ENCODE results near the gene RFLNA.

RFLNA gene

GRCh38 chr12:124319368-124320050, 24.6 kb downstream of the RFLNA start:
- Histone ChIP-seq H3K36me3 (ENCODE audit: insufficient read depth, low read length) (peaks cover 11% of the 10 kb centered on the region; the same call in 1 of the 2 replicates), H3K27me3 (ENCODE audit: insufficient read depth, low read length, poor library complexity, severe bottlenecking) (no peaks in the 10 kb centered on the region), H3K9ac (ENCODE audit: low read depth, low read length, poor library complexity, severe bottlenecking) (no peak overlapping the region), H3K4me2 (ENCODE audit: low read depth, low read length, poor library complexity, severe bottlenecking) (no peak overlapping the region), H3K4me1 (ENCODE audit: insufficient read depth, low read length, poor library complexity, severe bottlenecking) (no peaks in the 10 kb centered on the region), H3F3A (ENCODE audit: low read depth) (no peaks in the 10 kb centered on the region), H3K9me3 (ENCODE audit: insufficient read depth, low read depth, low read length) (peaks cover 10% of the 10 kb centered on the region; the same call in 1 of the 2 replicates), H3K4me3 (ENCODE audit: low read length, poor library complexity, severe bottlenecking) (no peak overlapping the region), H2AFZ (ENCODE audit: low read length) (no peak overlapping the region), H4K20me1 (ENCODE audit: insufficient read depth, low read length, poor library complexity, severe bottlenecking) (no peaks in the 10 kb centered on the region), H3K9me2 (replicated peaks; ENCODE audit: low read depth, low read length) (no peaks in the 10 kb centered on the region), H3K79me2 (ENCODE audit: insufficient read depth, low read length) (no peaks in the 10 kb centered on the region)
- no peak for TF ChIP-seq CTCF (conservative IDR thresholded peaks at IDR 0.05; ENCODE audit: low read length)
- no peak for TF ChIP-seq EZH2phosphoT487 (IDR thresholded peaks at IDR 0.05; ENCODE audit: borderline replicate concordance)

GRCh38 chr12:124321040-124321481, 26.2 kb downstream of the RFLNA start:
- no peak overlapping the region for H3K4me2 ChIP-seq (ENCODE audit: low read depth, low read length, poor library complexity, severe bottlenecking)
- H3K9me3 ChIP-seq (ENCODE audit: insufficient read depth, low read depth, low read length): peaks cover 10% of the 10 kb centered on the region; the same call in 1 of the 2 replicates
- H3K9ac ChIP-seq (ENCODE audit: low read depth, low read length, poor library complexity, severe bottlenecking): no peak overlapping the region
- H3K27me3 ChIP-seq (ENCODE audit: insufficient read depth, low read length, poor library complexity, severe bottlenecking): no peaks in the 10 kb centered on the region
- no peak overlapping the region for H3K4me3 ChIP-seq (ENCODE audit: low read length, poor library complexity, severe bottlenecking)
- H3K4me1 ChIP-seq (ENCODE audit: insufficient read depth, low read length, poor library complexity, severe bottlenecking): no peaks in the 10 kb centered on the region
- no peak for TF ChIP-seq EZH2phosphoT487 (IDR thresholded peaks at IDR 0.05; ENCODE audit: borderline replicate concordance)
- TF ChIP-seq CTCF (conservative IDR thresholded peaks at IDR 0.05; ENCODE audit: low read length): peak; percentile 93
- H3K9me2 ChIP-seq (replicated peaks; ENCODE audit: low read depth, low read length): no peaks in the 10 kb centered on the region
- H3K79me2 ChIP-seq (ENCODE audit: insufficient read depth, low read length): no peaks in the 10 kb centered on the region
- H3K36me3 ChIP-seq (ENCODE audit: insufficient read depth, low read length): peaks cover 11% of the 10 kb centered on the region; the same call in 1 of the 2 replicates
- H2AFZ ChIP-seq (ENCODE audit: low read length): no peak overlapping the region
- no peaks in the 10 kb centered on the region for H4K20me1 ChIP-seq (ENCODE audit: insufficient read depth, low read length, poor library complexity, severe bottlenecking)
- H3F3A ChIP-seq (ENCODE audit: low read depth): no peaks in the 10 kb centered on the region

GRCh38 chr12:124321556-124322270, 26.8 kb downstream of the RFLNA start:
- Histone ChIP-seq H3K4me2 (ENCODE audit: low read depth, low read length, poor library complexity, severe bottlenecking) (no peak overlapping the region), H3K9me2 (replicated peaks; ENCODE audit: low read depth, low read length) (no peaks in the 10 kb centered on the region), H4K20me1 (ENCODE audit: insufficient read depth, low read length, poor library complexity, severe bottlenecking) (no peaks in the 10 kb centered on the region), H3K9ac (ENCODE audit: low read depth, low read length, poor library complexity, severe bottlenecking) (no peak overlapping the region), H3K79me2 (ENCODE audit: insufficient read depth, low read length) (no peaks in the 10 kb centered on the region), H3K27me3 (ENCODE audit: insufficient read depth, low read length, poor library complexity, severe bottlenecking) (no peaks in the 10 kb centered on the region), H3K4me1 (ENCODE audit: insufficient read depth, low read length, poor library complexity, severe bottlenecking) (no peaks in the 10 kb centered on the region), H3F3A (ENCODE audit: low read depth) (no peaks in the 10 kb centered on the region), H2AFZ (ENCODE audit: low read length) (no peak overlapping the region), H3K36me3 (ENCODE audit: insufficient read depth, low read length) (peaks cover 11% of the 10 kb centered on the region; the same call in 1 of the 2 replicates), H3K4me3 (ENCODE audit: low read length, poor library complexity, severe bottlenecking) (no peak overlapping the region), H3K9me3 (ENCODE audit: insufficient read depth, low read depth, low read length) (peaks cover 10% of the 10 kb centered on the region; the same call in 1 of the 2 replicates)
- TF ChIP-seq EZH2phosphoT487 (IDR thresholded peaks at IDR 0.05; ENCODE audit: borderline replicate concordance) (no peak), CTCF (conservative IDR thresholded peaks at IDR 0.05; ENCODE audit: low read length) (no peak)
